ENCODE results near the gene MAGEA10. TPM values are rescaled to one million over a fixed set of nuclear protein-coding genes. Genes with fewer than 3 reads are reported as not detected.

The MAGEA10 gene
- total and polyA plus RNA-seq, 2 of the 8 experiments (the other 6 are each of a cell fraction or from before 2014, with no cell fraction given): not detected

DNA sequence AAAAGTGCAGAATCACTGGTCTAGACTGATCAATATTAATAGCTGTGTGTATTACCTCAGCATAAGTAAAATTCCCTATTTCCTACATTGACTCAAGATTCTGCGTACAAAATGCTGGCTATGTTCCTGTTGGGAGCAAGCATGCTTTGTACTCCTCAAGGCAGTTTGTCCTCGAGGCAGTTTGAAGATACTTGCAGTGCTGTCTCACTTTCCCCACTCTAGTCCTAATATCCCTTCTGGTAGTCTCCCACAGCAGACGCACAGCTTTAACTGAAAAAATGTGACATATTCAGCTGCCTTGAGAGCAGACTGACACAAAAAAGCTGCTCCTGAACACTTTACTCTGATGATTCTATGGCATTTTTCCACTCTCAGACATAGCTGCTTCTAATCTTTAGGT, 12.9 kb upstream of the MAGEA10 start:
- Histone ChIP-seq H4K91ac (replicated peaks; ENCODE audit: insufficient read length, low read length) (no peak overlapping the region), H4K8ac (ENCODE audit: extremely low read depth, insufficient read depth, low read length) (no peak overlapping the region), H2BK5ac (ENCODE audit: low read depth, low read length) (no peak overlapping the region), H3K23me2 (ENCODE audit: low read depth, low read length) (no peaks in the 10 kb centered on the region), H3K9me3 (ENCODE audit: insufficient read depth in 2 of 2, low read depth in 1 of 2, low read length in 1 of 2) (no peaks in the 10 kb centered on the region), H3K23ac (ENCODE audit: insufficient read length) (no peak overlapping the region), H3K4me2 (ENCODE audit: insufficient read depth in 1 of 2, low read depth in 2 of 2, low read length in 2 of 2) (no peak overlapping the region), H2BK20ac (ENCODE audit: low read length) (no peak overlapping the region), H2BK120ac (replicated peaks; ENCODE audit: low read depth, low read length) (no peak overlapping the region), H3K14ac (ENCODE audit: insufficient read length) (no peak overlapping the region), H3K4me1 (replicated peaks in 1 of 4; ENCODE audit: control insufficient read depth in 3 of 4, insufficient read depth in 4 of 4, low read length in 3 of 4) (no peaks in the 10 kb centered on the region; a peak in 1 of 7 replicates), H3K9ac (replicated peaks in 1 of 4; ENCODE audit: extremely low read depth in 1 of 4, low read depth in 3 of 4, low read length in 3 of 4) (no peak overlapping the region), H3K56ac (replicated peaks; ENCODE audit: insufficient read length, low read depth, low read length) (no peak overlapping the region), H2AK5ac (ENCODE audit: low read depth, low read length) (no peak overlapping the region), H3K36me3 (ENCODE audit: control insufficient read depth in 2 of 4, insufficient read depth in 4 of 4, low read length in 3 of 4) (no peaks in the 10 kb centered on the region), H2AFZ (ENCODE audit: low read length) (no peak overlapping the region), H3K27ac (ENCODE audit: low read depth, low read length) (no peak overlapping the region), H3K79me1 (ENCODE audit: low read depth, low read length) (no peaks in the 10 kb centered on the region), H3K4me3 (ENCODE audit: extremely low read depth in 1 of 4, insufficient read depth in 2 of 4, low read depth in 3 of 4, low read length in 4 of 4) (no peak overlapping the region), H3K79me2 (ENCODE audit: control insufficient read depth in 1 of 2, insufficient read depth in 2 of 2, low read length in 2 of 2) (no peaks in the 10 kb centered on the region), H3K18ac (ENCODE audit: extremely low read depth, low read length) (no peak overlapping the region), H2BK12ac (ENCODE audit: low read depth, low read length) (no peak overlapping the region), H3K4ac (replicated peaks; ENCODE audit: insufficient read length, low read depth, low read length) (no peak overlapping the region), H3K27me3 (replicated peaks in 1 of 4; ENCODE audit: control insufficient read depth in 3 of 4, extremely low read depth in 1 of 4, insufficient read depth in 3 of 4, low read length in 3 of 4) (no peaks in the 10 kb centered on the region), H4K20me1 (replicated peaks in 1 of 2; ENCODE audit: control insufficient read depth in 1 of 2, insufficient read depth in 2 of 2, low read length in 2 of 2) (no peaks in the 10 kb centered on the region), H2BK15ac (ENCODE audit: low read length) (no peak overlapping the region), H4K5ac (ENCODE audit: insufficient read length, low read depth, low read length) (no peak overlapping the region)
- DNase-seq (ENCODE audit: low read depth in 1 of 2, low spot score in 2 of 2) (no peak), FAIRE-seq (no peak)
- 95% methylated on average over 2 of the region's 3 CpGs; no CpG with 5 or more reads in 1 of the 2 experiments for WGBS, 2 experiments (ENCODE audit: extremely low coverage in 1 of 2, insufficient coverage in 1 of 2, insufficient read length in 1 of 2, insufficient replicate concordance in 2 of 2, low coverage in 1 of 2, low lambda C conversion rate in 2 of 2, missing lambda C conversion rate in 1 of 2)
- ChIA-PET POLR2A (ENCODE audit: partially characterized antibody) (no interaction called here), CTCF (ENCODE audit: partially characterized antibody) (no interaction called here)
- TF ChIP-seq CTBP2 (IDR thresholded peaks at IDR 0.05; ENCODE audit: borderline replicate concordance, insufficient read depth, insufficient read length, low read length) (no peak), RNF2 (IDR thresholded peaks at IDR 0.05; ENCODE audit: borderline replicate concordance, low read depth, low read length, missing control alignments, poor library complexity, severe bottlenecking) (no peak), BACH1 (IDR thresholded peaks at IDR 0.05; ENCODE audit: low read length) (no peak), POU5F1 (IDR thresholded peaks at IDR 0.05; ENCODE audit: low read depth, low read length) (no peak), SIRT6 (IDR thresholded peaks at IDR 0.05; ENCODE audit: low read length) (no peak), RBBP5 (IDR thresholded peaks at IDR 0.05; ENCODE audit: borderline replicate concordance, low read depth, low read length) (no peak), ASH2L (IDR thresholded peaks at IDR 0.05; ENCODE audit: low read length) (no peak), CHD2 (IDR thresholded peaks at IDR 0.05; ENCODE audit: low read length) (no peak), CEBPB (IDR thresholded peaks at IDR 0.05; ENCODE audit: low read depth, low read length) (no peak), FOSL1 (IDR thresholded peaks at IDR 0.05; ENCODE audit: insufficient read depth, low read depth, low read length) (no peak), KDM1A (IDR thresholded peaks at IDR 0.05; ENCODE audit: borderline replicate concordance, low read length) (no peak), CBX8 (IDR thresholded peaks at IDR 0.05; ENCODE audit: borderline replicate concordance, low read depth, low read length) (no peak), KDM4A (IDR thresholded peaks at IDR 0.05; ENCODE audit: low read depth, low read length, severe bottlenecking) (no peak)
- TF ChIP-seq, protein P1, sequence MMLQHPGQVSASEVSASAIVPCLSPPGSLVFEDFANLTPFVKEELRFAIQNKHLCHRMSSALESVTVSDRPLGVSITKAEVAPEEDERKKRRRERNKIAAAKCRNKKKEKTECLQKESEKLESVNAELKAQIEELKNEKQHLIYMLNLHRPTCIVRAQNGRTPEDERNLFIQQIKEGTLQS (IDR thresholded peaks at IDR 0.05; ENCODE audit: insufficient read depth, low read depth, low read length): no peak

Data from H1 (cell line).